PFSK-1 (cell line): Measurements from ENCODE around the gene SLC2A6.
A peak's percentile ranks its signal among the peaks of the same experiment; 100 is the strongest.

Experiments used
- FOXP2 ChIP-seq: optimal IDR thresholded peaks from 2 replicates; pipeline ENCODE3; 2011; ENCODE audit warnings: borderline replicate concordance, control low read depth, inconsistent platforms; ENCODE audit not compliant: insufficient read depth; ENCODE audit errors: extremely low read length, extremely low read depth
- POLR2AphosphoS5 ChIP-seq: IDR thresholded peaks from 2 replicates; pipeline ENCODE4 v1.6.1; 2012; ENCODE audit warnings: low read depth, mild to moderate bottlenecking, control low read depth, low read length, moderate library complexity
- REST ChIP-seq, 2 experiments: IDR thresholded peaks; 2 replicates each; pipeline versions ENCODE4 v1.6.1 to v1.8.0; 2011 to 2012; ENCODE audit warnings: low read depth in 2 of 2, low read length in 2 of 2, control low read depth in 1 of 2, inconsistent platforms in 1 of 2, mild to moderate bottlenecking in 1 of 2, moderate library complexity in 1 of 2; ENCODE audit not compliant: insufficient read depth in 1 of 2
- SIN3A ChIP-seq: IDR thresholded peaks from 2 replicates; pipeline ENCODE4 v1.6.1; 2012; ENCODE audit warnings: mild to moderate bottlenecking, low read length, moderate library complexity, borderline replicate concordance; ENCODE audit not compliant: insufficient read depth
- TAF1 ChIP-seq: IDR thresholded peaks from 2 replicates; pipeline ENCODE4 v1.6.1; 2012; ENCODE audit warnings: low read length, control low read depth, borderline replicate concordance; ENCODE audit not compliant: insufficient read depth

The SLC2A6 gene

GRCh38 chr9:133461975-133462374 is 16.9 kb downstream of the SLC2A6 start:
- TF ChIP-seq POLR2AphosphoS5 (no peak), REST (IDR thresholded peaks at IDR 0.05; ENCODE audit: insufficient read depth in 1 of 2, low read depth in 2 of 2, low read length in 2 of 2) (no peak), FOXP2 (no peak), TAF1 (no peak), SIN3A (no peak)

- TF ChIP-seq REST (IDR thresholded peaks at IDR 0.05; ENCODE audit: insufficient read depth in 1 of 2, low read depth in 2 of 2, low read length in 2 of 2): no peak
- TF ChIP-seq POLR2AphosphoS5: no peak
- TF ChIP-seq SIN3A: no peak
- TF ChIP-seq FOXP2: no peak
- no peak for TF ChIP-seq TAF1
These were observed 18.3 kb downstream of the SLC2A6 start for GRCh38 chr9:133460405-133461175.

- TF ChIP-seq SIN3A (no peak), POLR2AphosphoS5 (peak; percentile 76), TAF1 (no peak), FOXP2 (no peak)
These were observed 19.2 kb downstream of the SLC2A6 start, which contains the start of gene CACFD1 for GRCh38 chr9:133459476-133460404. Gene CACFD1, plus strand, starts transcription at chr9:133459978. Its CDS starts 89 bp downstream, at chr9:133460067.

- no peak for TF ChIP-seq TAF1
- no peak for TF ChIP-seq FOXP2
- TF ChIP-seq REST (IDR thresholded peaks at IDR 0.05; ENCODE audit: insufficient read depth in 1 of 2, low read depth in 2 of 2, low read length in 2 of 2): no peak
- TF ChIP-seq SIN3A: no peak
- TF ChIP-seq POLR2AphosphoS5: no peak
These were observed 20.1 kb downstream of the SLC2A6 start for GRCh38 chr9:133458643-133459312.

- TF ChIP-seq SIN3A (no peak), TAF1 (no peak), POLR2AphosphoS5 (no peak), REST (IDR thresholded peaks at IDR 0.05; ENCODE audit: insufficient read depth in 1 of 2, low read depth in 2 of 2, low read length in 2 of 2) (no peak)
These were observed 21.2 kb downstream of the SLC2A6 start for GRCh38 chr9:133457748-133458147.
